MCF 10A (cell line): ENCODE results near the gene HTR5A. TPM values are rescaled to one million over a fixed set of nuclear protein-coding genes. Genes with fewer than 3 reads are reported as not detected.

Experiments used
- BruUV-seq: library from RNA; stranded (reverse); fragments of 400-500 nt; replicated peaks from 2 replicates; lab custom pipeline; 2021; lab: Mats Ljungman, UMichigan
- CTCF ChIA-PET: fragments of 300-600 bp; sonication (Branson Sonifier 250); formaldehyde crosslinking; extraction: SDS; loops from one replicate; lab custom pipeline; 2021; ENCODE audit warnings: antibody characterized with exemption, inconsistent platforms; lab: Yijun Ruan, JAX
- POLR2A ChIA-PET: fragments of 300-600, 350-650 bp; sonication (Branson Sonifier 250); formaldehyde crosslinking; extraction: SDS; loops from one replicate; lab custom pipeline; 2020; ENCODE audit warnings: antibody characterized with exemption, inconsistent platforms; lab: Yijun Ruan, JAX
- DNase-seq: peaks from one replicate; pipeline ENCODE4 v3.0.0-alpha.2; 2018; ENCODE audit not compliant: unreplicated experiment
- H3K27ac Mint-ChIP-seq: one replicate; pipeline ENCODE4 v1.8.0; 2022; ENCODE audit warnings: mild to moderate bottlenecking, low read depth, mixed read lengths; ENCODE audit not compliant: unreplicated experiment
- H3K27me3 Mint-ChIP-seq: one replicate; pipeline ENCODE4 v1.8.0; 2022; ENCODE audit warnings: mixed read lengths; ENCODE audit not compliant: insufficient read depth, unreplicated experiment
- H3K36me3 Mint-ChIP-seq: one replicate; pipeline ENCODE4 v1.8.0; 2022; ENCODE audit warnings: mild to moderate bottlenecking, moderate library complexity, mixed read lengths; ENCODE audit not compliant: insufficient read depth, unreplicated experiment
- H3K4me1 Mint-ChIP-seq: one replicate; pipeline ENCODE4 v1.8.0; 2022; ENCODE audit warnings: mixed read lengths; ENCODE audit not compliant: insufficient read depth, unreplicated experiment
- H3K4me3 Mint-ChIP-seq: one replicate; pipeline ENCODE4 v1.8.0; 2022; ENCODE audit warnings: mild to moderate bottlenecking, moderate library complexity, mixed read lengths; ENCODE audit not compliant: unreplicated experiment
- H3K9me3 Mint-ChIP-seq: one replicate; pipeline ENCODE4 v1.8.0; 2022; ENCODE audit warnings: mixed read lengths; ENCODE audit not compliant: unreplicated experiment
- CTCF ChIP-seq: fragments of 200-600 bp; IDR thresholded peaks from one replicate; pipeline ENCODE4 v1.8.0; 2022; ENCODE audit warnings: antibody characterized with exemption, mild to moderate bottlenecking; ENCODE audit not compliant: unreplicated experiment
- intact Hi-C: fragments of 100-400 bp; cut with micrococcal nuclease; formaldehyde crosslinking; loops from 2 replicates; pipeline ENCODE4 v1.14.1; 2022
- total RNA-seq: library from RNA; stranded (reverse); gene quantifications from 2 replicates; pipeline ENCODE4 v1.2.3, GENCODE V29; 2022

Gene HTR5A
- total RNA-seq, 1 experiment from 2014 or later: not detected

DNA sequence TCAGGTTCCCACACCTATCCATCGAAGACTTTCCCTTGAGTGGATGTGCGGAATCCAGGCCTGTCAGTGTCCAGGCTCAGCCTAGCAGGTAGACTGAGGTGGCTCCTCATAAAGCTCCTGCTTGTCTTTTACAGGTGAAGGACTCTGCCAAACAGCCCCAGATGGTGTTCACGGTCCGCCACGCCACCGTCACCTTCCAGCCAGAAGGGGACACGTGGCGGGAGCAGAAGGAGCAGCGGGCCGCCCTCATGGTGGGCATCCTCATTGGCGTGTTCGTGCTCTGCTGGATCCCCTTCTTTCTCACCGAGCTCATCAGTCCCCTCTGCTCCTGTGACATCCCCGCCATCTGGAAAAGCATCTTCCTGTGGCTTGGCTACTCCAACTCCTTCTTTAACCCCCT, 13.9 kb downstream of the HTR5A start:
- Mint-ChIP-seq H3K9me3 (no peaks in the 10 kb centered on the region), H3K4me3 (no peak overlapping the region), H3K4me1 (no peaks in the 10 kb centered on the region), H3K27me3 (peaks cover 37% of the 10 kb centered on the region), H3K36me3 (no peaks in the 10 kb centered on the region), H3K27ac (no peak overlapping the region)
- no peak for DNase-seq
- no TSS peak for BruUV-seq
- intact Hi-C loops: no loop called here
- ChIA-PET POLR2A (no interaction called here), CTCF (no interaction called here)
- TF ChIP-seq CTCF: no peak

- TF ChIP-seq CTCF: no peak
- POLR2A ChIA-PET: interaction anchor here (0.7 kb wide), 1 partner anchor 22 kb away, joined by 3 read pairs; no protein-coding TSS in a partner anchor
- BruUV-seq: no TSS peak
- no peak for DNase-seq
- H3K36me3 Mint-ChIP-seq: no peaks in the 10 kb centered on the region
- H3K9me3 Mint-ChIP-seq: no peaks in the 10 kb centered on the region
- H3K27me3 Mint-ChIP-seq: peaks cover 34% of the 10 kb centered on the region
- intact Hi-C loops: no loop called here
- no peak overlapping the region for H3K27ac Mint-ChIP-seq
- no peaks in the 10 kb centered on the region for H3K4me1 Mint-ChIP-seq
- no peak overlapping the region for H3K4me3 Mint-ChIP-seq
- CTCF ChIA-PET: no interaction called here
Measured at GRCh38 chr7:155084969-155085368, 14.8 kb downstream of the HTR5A start.

DNA sequence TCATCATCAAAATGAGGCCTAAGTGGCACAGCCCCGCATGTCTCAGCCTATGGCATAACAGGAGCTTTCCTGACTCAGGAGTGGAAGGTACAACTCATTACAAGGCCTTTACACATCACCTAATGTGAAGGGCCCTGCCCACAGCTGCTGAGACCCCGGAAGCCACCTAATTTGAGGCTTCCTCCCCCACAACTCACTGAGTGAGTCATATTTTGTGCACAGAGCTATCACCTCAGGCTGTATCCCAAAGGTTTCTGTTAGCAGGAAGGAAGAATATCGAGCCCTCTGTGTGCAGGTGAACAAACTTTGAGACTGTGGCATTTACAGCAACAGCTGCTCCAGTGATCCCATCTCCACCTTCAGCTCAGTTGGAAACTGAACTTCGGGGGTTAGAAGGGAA, 20.6 kb downstream of the HTR5A start:
- Mint-ChIP-seq H3K27me3 (peaks cover 8% of the 10 kb centered on the region), H3K9me3 (no peaks in the 10 kb centered on the region), H3K27ac (no peak overlapping the region), H3K36me3 (no peaks in the 10 kb centered on the region), H3K4me3 (no peak overlapping the region), H3K4me1 (peaks cover 11% of the 10 kb centered on the region)
- POLR2A ChIA-PET: interaction anchor here (0.9 kb wide), 1 partner anchor 76 kb away, joined by 3 read pairs; no protein-coding TSS in a partner anchor
- CTCF ChIA-PET: interaction anchor here (1.0 to 2.6 kb wide), 2 partner anchors 11 to 99 kb away, joined by 4 to 7 read pairs; no protein-coding TSS in a partner anchor
- no TSS peak for BruUV-seq
- intact Hi-C loops: no loop called here
- TF ChIP-seq CTCF: no peak
- peak; percentile 37 for DNase-seq

DNA sequence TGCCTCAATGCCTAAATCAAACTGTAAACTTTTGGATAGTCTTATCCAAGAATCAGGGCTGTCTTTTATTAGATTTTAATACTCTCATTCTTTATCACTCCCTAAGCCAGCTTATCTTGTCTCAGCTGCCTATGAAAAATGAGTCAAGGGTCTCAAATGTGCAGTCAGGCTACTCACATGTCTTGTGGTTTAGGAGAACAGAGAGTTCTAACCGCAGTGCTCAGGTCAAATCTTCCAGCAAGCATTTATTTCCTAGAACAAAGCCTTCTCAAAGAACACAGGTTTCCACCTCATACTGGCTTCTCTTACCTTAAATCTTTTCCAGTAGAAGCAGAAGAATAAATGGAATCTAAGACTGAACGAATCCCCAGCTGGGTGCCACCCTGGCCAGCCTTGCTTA, 23.5 kb downstream of the HTR5A start:
- no peaks in the 10 kb centered on the region for H3K36me3 Mint-ChIP-seq
- CTCF ChIA-PET: interaction anchor here (0.7 to 1.1 kb wide), 6 partner anchors 19 to 573 kb away, joined by 3 to 6 read pairs (median 3); no protein-coding TSS in a partner anchor
- no peak for DNase-seq
- H3K9me3 Mint-ChIP-seq: no peaks in the 10 kb centered on the region
- H3K4me3 Mint-ChIP-seq: no peak overlapping the region
- BruUV-seq: no TSS peak
- intact Hi-C loops: no loop called here
- POLR2A ChIA-PET: interaction anchor here (0.6 kb wide), 1 partner anchor 69 kb away, joined by 3 read pairs; no protein-coding TSS in a partner anchor
- no peak for TF ChIP-seq CTCF
- H3K4me1 Mint-ChIP-seq: peaks cover 11% of the 10 kb centered on the region
- H3K27me3 Mint-ChIP-seq: no peaks in the 10 kb centered on the region
- H3K27ac Mint-ChIP-seq: no peak overlapping the region
